Gastroesophageal sphincter (tissue), 3 donors: Measurements from ENCODE around the gene HNF4A.

Experiments
- CTCF ChIP-seq, 4 experiments: fragments of 200-600 bp in 2 of 4; fragments of 450-650 bp in 2 of 4; sonication (generic) in 1 of 4; IDR thresholded peaks; one replicate each; pipeline ENCODE4 v1.5.1; 2017 to 2019; ENCODE audit warnings: antibody characterized with exemption in 4 of 4, mild to moderate bottlenecking in 2 of 4, moderate library complexity in 2 of 4
- EP300 ChIP-seq: sonication (generic); formaldehyde crosslinking; IDR thresholded peaks from one replicate; pipeline ENCODE4 v1.6.1; 2017; ENCODE audit warnings: antibody characterized with exemption, mild to moderate bottlenecking
- POLR2AphosphoS5 ChIP-seq: sonication (generic); formaldehyde crosslinking; IDR thresholded peaks from one replicate; pipeline ENCODE4 v1.6.1; 2017; ENCODE audit warnings: antibody characterized with exemption

GRCh38 chr20:44395461-44396340 is 40.2 kb downstream of the HNF4A start:
- TF ChIP-seq CTCF (IDR thresholded peaks at IDR 0.05) (no peak), POLR2AphosphoS5 (no peak), EP300 (no peak)
